ENCODE results near the gene FOXL1. TPM values are rescaled to one million over a fixed set of nuclear protein-coding genes. Genes with fewer than 3 reads are reported as not detected.
A peak's percentile ranks its signal among the peaks of the same experiment; 100 is the strongest.

FOXL1 gene
- total RNA-seq, 3 donors from 2014 or later (not counting 1 experiment from before 2014, with no cell fraction given) = 0.10 TPM; not detected in 2

GRCh38 chr16:86554917-86555703, 23.2 kb upstream of the FOXL1 start, which contains the start of gene MTHFSD:
MTHFSD (minus strand) TSS chr16:86555235; CDS start chr16:86555184, 51 bp downstream.
- Mint-ChIP-seq H3K9me3 (no peaks in the 10 kb centered on the region), H3K36me3 (no peaks in the 10 kb centered on the region), H3K27me3 (ENCODE audit: low read depth in 2 of 2) (peaks cover 0 to 3% of the 10 kb centered on the region in 2 donors), H3K27ac (peak within 1 kb of the TSS; percentile 90 to 99), H3K4me3 (peak within 1 kb of the TSS; percentile 95), H3K4me1 (peaks cover 20 to 26% of the 10 kb centered on the region in 2 donors)
- no peak for TF ChIP-seq CTCF (IDR thresholded peaks at IDR 0.05)
- DNase-seq (peak; percentile 98 to 99), ATAC-seq (peak; percentile 96 to 98 (median 96))
- H3K9me3 ChIP-seq (ENCODE audit: control insufficient read depth, insufficient read depth, low read length) = no peaks in the 10 kb centered on the region
- H3K27me3 ChIP-seq (ENCODE audit: control insufficient read depth, insufficient read depth, low read length) = no peaks in the 10 kb centered on the region
- 5% methylated on average over 70 of the region's 70 CpGs for WGBS (ENCODE audit: insufficient coverage)
- peaks cover 18% of the 10 kb centered on the region for H3K4me1 ChIP-seq (ENCODE audit: control insufficient read depth, insufficient read depth, low read length)
- H3K36me3 ChIP-seq (ENCODE audit: control insufficient read depth, insufficient read depth, low read length) = peaks cover 2% of the 10 kb centered on the region
- intact Hi-C loops (cut with micrococcal nuclease) = no loop called here
- peak within 1 kb of the TSS; percentile 88 for H3K27ac ChIP-seq (ENCODE audit: low read length)
- H3K4me3 ChIP-seq (ENCODE audit: low read length) = peak within 1 kb of the TSS; percentile 86

GRCh38 chr16:86555704-86556075, 22.7 kb upstream of the FOXL1 start:
- peaks cover 0 to 5% of the 10 kb centered on the region in 2 donors for H3K27me3 Mint-ChIP-seq (ENCODE audit: low read depth in 2 of 2)
- intact Hi-C loops (cut with micrococcal nuclease) = no loop called here
- peaks cover 18% of the 10 kb centered on the region for H3K4me1 ChIP-seq (ENCODE audit: control insufficient read depth, insufficient read depth, low read length)
- no peaks in the 10 kb centered on the region for H3K36me3 ChIP-seq (ENCODE audit: control insufficient read depth, insufficient read depth, low read length)
- H3K4me3 Mint-ChIP-seq = peak overlapping the region; percentile 95
- no peaks in the 10 kb centered on the region for H3K27me3 ChIP-seq (ENCODE audit: control insufficient read depth, insufficient read depth, low read length)
- H3K4me3 ChIP-seq (ENCODE audit: low read length) = peak overlapping the region; percentile 86
- TF ChIP-seq CTCF (IDR thresholded peaks at IDR 0.05) = no peak
- no peaks in the 10 kb centered on the region for H3K9me3 ChIP-seq (ENCODE audit: control insufficient read depth, insufficient read depth, low read length)
- no peaks in the 10 kb centered on the region for H3K36me3 Mint-ChIP-seq
- 58% methylated on average over 17 of the region's 17 CpGs for WGBS (ENCODE audit: insufficient coverage)
- H3K4me1 Mint-ChIP-seq = peaks cover 20 to 26% of the 10 kb centered on the region in 2 donors
- no peaks in the 10 kb centered on the region for H3K9me3 Mint-ChIP-seq
- ATAC-seq (no peak), DNase-seq (no peak)
- H3K27ac Mint-ChIP-seq = peak overlapping the region; percentile 90 to 99
- H3K27ac ChIP-seq (ENCODE audit: low read length) = peak overlapping the region; percentile 88

- peaks cover 20 to 26% of the 10 kb centered on the region in 2 donors for H3K4me1 Mint-ChIP-seq
- Histone ChIP-seq H3K27me3 (ENCODE audit: control insufficient read depth, insufficient read depth, low read length) (no peaks in the 10 kb centered on the region), H3K9me3 (ENCODE audit: control insufficient read depth, insufficient read depth, low read length) (no peaks in the 10 kb centered on the region), H3K4me3 (ENCODE audit: low read length) (no peak overlapping the region), H3K36me3 (ENCODE audit: control insufficient read depth, insufficient read depth, low read length) (no peaks in the 10 kb centered on the region), H3K27ac (ENCODE audit: low read length) (no peak overlapping the region), H3K4me1 (ENCODE audit: control insufficient read depth, insufficient read depth, low read length) (peaks cover 18% of the 10 kb centered on the region)
- H3K27me3 Mint-ChIP-seq (ENCODE audit: low read depth in 2 of 2) = peaks cover 0 to 5% of the 10 kb centered on the region in 2 donors
- no peaks in the 10 kb centered on the region for H3K9me3 Mint-ChIP-seq
- TF ChIP-seq CTCF (IDR thresholded peaks at IDR 0.05) = no peak
- H3K4me3 Mint-ChIP-seq = peak overlapping the region; percentile 17
- DNase-seq (no peak), ATAC-seq (no peak)
- peak overlapping the region in 1 of 2 donors; percentile 99 for H3K27ac Mint-ChIP-seq
- H3K36me3 Mint-ChIP-seq = no peaks in the 10 kb centered on the region
- WGBS (ENCODE audit: insufficient coverage) = 72% methylated on average over 5 of the region's 5 CpGs
- intact Hi-C loops (cut with micrococcal nuclease) = no loop called here
Observed at GRCh38 chr16:86556576-86556975, 21.8 kb upstream of the FOXL1 start.
